GM23338 (cell line): Measurements from ENCODE around the gene IFNG-AS1. TPM values are rescaled to one million over a fixed set of nuclear protein-coding genes. Genes with fewer than 3 reads are reported as not detected.

Experiments
- ATAC-seq: fragments of 200-7000 bp; cut with Tn5 transposase; 3 replicates; pipeline ENCODE4 v1.9.1; 2020
- DNase-seq: peaks from one replicate; pipeline ENCODE4 v3.0.0-alpha.2; 2015; ENCODE audit warnings: low spot score
- H2AFZ ChIP-seq: fragments of 200-600 bp; sonication (generic); 2 replicates; pipeline ENCODE4 v1.8.0; 2016; ENCODE audit warnings: antibody characterized with exemption, mild to moderate bottlenecking, moderate library complexity
- H3F3A ChIP-seq: fragments of 200-600 bp; sonication (generic); replicated peaks from 2 replicates; pipeline ENCODE4 v1.8.0; 2017; ENCODE audit warnings: antibody characterized with exemption, mixed run types, low read depth
- H3K27ac ChIP-seq: fragments of 200-600 bp; sonication (generic); 2 replicates; pipeline ENCODE4 v1.6.1; 2016; ENCODE audit warnings: low read depth
- H3K27me3 ChIP-seq: fragments of 200-600 bp; sonication (generic); 2 replicates; pipeline ENCODE4 v1.8.0; 2016; ENCODE audit warnings: mild to moderate bottlenecking, mixed run types, moderate library complexity; ENCODE audit not compliant: insufficient read depth
- H3K36me3 ChIP-seq: fragments of 200-600 bp; sonication (generic); 2 replicates; pipeline ENCODE4 v1.8.0; 2016; ENCODE audit warnings: mild to moderate bottlenecking; ENCODE audit not compliant: insufficient read depth
- H3K4me1 ChIP-seq: fragments of 200-600 bp; sonication (generic); 2 replicates; pipeline ENCODE4 v1.8.0; 2016; ENCODE audit warnings: mild to moderate bottlenecking, moderate library complexity; ENCODE audit not compliant: insufficient read depth
- H3K4me2 ChIP-seq: fragments of 200-600 bp; sonication (generic); 2 replicates; pipeline ENCODE4 v1.7.1; 2017; ENCODE audit warnings: mixed run types
- H3K4me3 ChIP-seq: fragments of 200-600 bp; sonication (generic); 2 replicates; pipeline ENCODE4 v1.6.1; 2016; ENCODE audit warnings: mixed run types
- H3K79me2 ChIP-seq: fragments of 200-600 bp; sonication (generic); replicated peaks from 2 replicates; pipeline ENCODE4 v1.8.0; 2017; ENCODE audit warnings: mild to moderate bottlenecking; ENCODE audit not compliant: insufficient read depth
- H3K9me2 ChIP-seq: fragments of 200-600 bp; sonication (generic); 2 replicates; pipeline ENCODE4 v1.8.0; 2017; ENCODE audit not compliant: insufficient read depth
- H4K20me1 ChIP-seq: fragments of 200-600 bp; sonication (generic); replicated peaks from 2 replicates; pipeline ENCODE4 v1.8.0; 2017; ENCODE audit warnings: mild to moderate bottlenecking; ENCODE audit not compliant: insufficient read depth
- H3K27ac Mint-ChIP-seq: 2 replicates; pipeline ENCODE4 v1.8.0; 2020; ENCODE audit warnings: inconsistent platforms, mild to moderate bottlenecking, moderate library complexity, mixed read lengths
- H3K27me3 Mint-ChIP-seq: 3 replicates; pipeline ENCODE4 v1.8.0; 2022; ENCODE audit warnings: low read depth, mild to moderate bottlenecking, moderate library complexity, mixed read lengths, inconsistent platforms; ENCODE audit not compliant: insufficient read depth, poor library complexity
- H3K36me3 Mint-ChIP-seq: 3 replicates; pipeline ENCODE4 v1.8.0; 2021; ENCODE audit warnings: low read depth, mild to moderate bottlenecking, inconsistent platforms, moderate library complexity, mixed read lengths
- H3K4me1 Mint-ChIP-seq: 3 replicates; pipeline ENCODE4 v1.8.0; 2020; ENCODE audit warnings: mild to moderate bottlenecking, inconsistent platforms, mixed read lengths
- H3K4me3 Mint-ChIP-seq: 3 replicates; pipeline ENCODE4 v1.8.0; 2021; ENCODE audit warnings: moderate library complexity, mild to moderate bottlenecking, inconsistent platforms, mixed read lengths
- H3K9me3 Mint-ChIP-seq: 3 replicates; pipeline ENCODE4 v1.8.0; 2020; ENCODE audit warnings: moderate library complexity, mild to moderate bottlenecking, inconsistent platforms, mixed read lengths
- CREB1 ChIP-seq: fragments of 250-450 bp; sonication (Bioruptor Pico); IDR thresholded peaks from 2 replicates; pipeline ENCODE4 v1.5.0; 2020; ENCODE audit warnings: low read depth, mild to moderate bottlenecking, moderate library complexity
- CTCF ChIP-seq, 2 experiments: fragments of 200-600 bp in 1 of 2; sonication (generic) in 1 of 2; conservative IDR thresholded peaks; 2 replicates each; pipeline versions ENCODE4 v1.5.1 to v1.6.1; 2016 to 2017; ENCODE audit warnings: antibody characterized with exemption in 2 of 2, low read depth in 2 of 2, mild to moderate bottlenecking in 2 of 2, moderate library complexity in 1 of 2
- ETS1 ChIP-seq: IDR thresholded peaks from 2 replicates; pipeline ENCODE4 v1.6.1; 2016; ENCODE audit warnings: antibody characterized with exemption
- EZH2phosphoT487 ChIP-seq: fragments of 200-600 bp; sonication (generic); IDR thresholded peaks from one replicate; pipeline ENCODE4 v1.8.1; 2018; ENCODE audit warnings: antibody characterized with exemption; ENCODE audit not compliant: unreplicated experiment
- JUNB ChIP-seq: IDR thresholded peaks from one replicate; pipeline ENCODE4 v1.6.1; 2016; ENCODE audit warnings: antibody characterized with exemption; ENCODE audit not compliant: unreplicated experiment
- NANOG ChIP-seq: IDR thresholded peaks from 2 replicates; pipeline ENCODE4 v1.6.1; 2016; ENCODE audit warnings: antibody characterized with exemption, borderline replicate concordance
- POLR2AphosphoS5 ChIP-seq: IDR thresholded peaks from 2 replicates; pipeline ENCODE4 v1.6.1; 2016; ENCODE audit warnings: antibody characterized with exemption, low read depth
- REST ChIP-seq: IDR thresholded peaks from one replicate; pipeline ENCODE4 v1.6.1; 2018; ENCODE audit warnings: antibody characterized with exemption; ENCODE audit not compliant: unreplicated experiment
- ZNF331 ChIP-seq: fragments of 250-450 bp; sonication (Bioruptor Pico); IDR thresholded peaks from 2 replicates; pipeline ENCODE4 v1.5.0; 2020; ENCODE audit warnings: low read depth, mild to moderate bottlenecking, moderate library complexity
- ZNF462 ChIP-seq: fragments of 250-450 bp; sonication (Bioruptor Pico); IDR thresholded peaks from 2 replicates; pipeline ENCODE4 v1.5.0; 2020; ENCODE audit warnings: mild to moderate bottlenecking, moderate library complexity
- polyA plus RNA-seq: library from polyadenylated mRNA; unstranded; fragments of >200 nt; fragmentation: Nextera tagmentation; extraction: Ambion mirVana; gene quantifications from 2 replicates; pipeline ENCODE4 v1.2.1, GENCODE V29; 2016
- total RNA-seq: library from RNA; depleted of rRNA; stranded (reverse); fragments of >200 nt; shearing (Covaris generic); gene quantifications from 2 replicates; pipeline ENCODE4 v1.2.3, GENCODE V29; 2014

The IFNG-AS1 gene
- total and polyA plus RNA-seq, 2 experiments from 2014 or later = not detected

GRCh38 chr12:68065163-68065562 is 75.9 kb downstream of the IFNG-AS1 start (continued):
- TF ChIP-seq CTCF (conservative IDR thresholded peaks at IDR 0.05; ENCODE audit: low read depth in 2 of 2) = no peak
- no peak for TF ChIP-seq EZH2phosphoT487
- TF ChIP-seq NANOG = no peak
- TF ChIP-seq POLR2AphosphoS5 = no peak

- no peaks in the 10 kb centered on the region for H3K27me3 ChIP-seq
- 0 out of 2 replicates have a peak, but pooled peaks cover 4% of the 10 kb centered on the region for H3K9me2 ChIP-seq
- H3K36me3 ChIP-seq = no peaks in the 10 kb centered on the region
- no peak overlapping the region for H3K4me2 ChIP-seq
- no peak overlapping the region for H2AFZ ChIP-seq
- H4K20me1 ChIP-seq = no peaks in the 10 kb centered on the region
- Mint-ChIP-seq H3K4me3 (no peak overlapping the region), H3K27ac (no peak overlapping the region), H3K36me3 (peaks cover 8% of the 10 kb centered on the region), H3K9me3 (peaks cover 23% of the 10 kb centered on the region), H3K4me1 (no peaks in the 10 kb centered on the region), H3K27me3 (peaks cover 5% of the 10 kb centered on the region)
- H3K4me3 ChIP-seq = no peak overlapping the region
- H3K79me2 ChIP-seq = no peaks in the 10 kb centered on the region
- no peak overlapping the region for H3K27ac ChIP-seq
- no peaks in the 10 kb centered on the region for H3F3A ChIP-seq
- ATAC-seq = no peak
- DNase-seq = no peak
- H3K4me1 ChIP-seq = no peaks in the 10 kb centered on the region
- no peak for TF ChIP-seq REST
- no peak for TF ChIP-seq ZNF462 (CRISPR knock-in tag)
- no peak for TF ChIP-seq CREB1
- no peak for TF ChIP-seq POLR2AphosphoS5
- TF ChIP-seq ZNF331 = no peak
- TF ChIP-seq ETS1 = no peak
- no peak for TF ChIP-seq JUNB
- no peak for TF ChIP-seq CTCF (conservative IDR thresholded peaks at IDR 0.05; ENCODE audit: low read depth in 2 of 2)
- TF ChIP-seq NANOG = no peak
Observed at GRCh38 chr12:68065687-68066086, 76.4 kb downstream of the IFNG-AS1 start.
